ENCODE measurements around the gene BIN1.

DNA sequence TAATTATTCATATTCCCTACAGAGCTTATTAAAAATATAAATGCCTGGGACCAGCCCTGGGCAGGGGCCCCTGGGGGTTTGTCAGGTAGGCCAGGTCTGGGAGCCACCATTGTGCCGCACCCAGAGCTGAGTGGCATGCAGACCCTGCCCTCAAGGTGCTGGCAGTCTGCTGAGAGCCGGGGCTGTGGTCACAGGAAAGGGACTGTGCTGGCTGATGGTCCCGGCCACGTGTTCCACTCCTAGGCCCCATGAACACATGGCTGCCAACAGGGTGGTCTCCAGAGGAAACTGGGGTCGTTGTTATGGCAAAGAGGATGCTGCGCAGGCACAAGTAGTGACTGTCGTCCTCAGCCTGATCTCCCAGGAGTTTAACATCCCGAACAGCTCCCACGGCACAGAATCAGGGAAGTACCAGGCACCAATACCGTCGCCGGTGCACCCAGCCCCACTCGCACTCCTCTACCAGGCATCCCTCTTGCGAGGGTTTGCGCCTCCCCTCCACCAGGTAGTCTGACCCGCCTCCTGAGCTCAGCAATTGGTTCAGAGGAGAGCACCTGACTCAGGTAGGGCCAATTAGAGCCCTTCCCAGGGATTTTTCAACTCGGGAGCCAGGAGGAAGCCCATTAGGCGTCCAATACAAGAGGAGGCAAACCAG lies 39.2 kb upstream of the BIN1 start:
- TF ChIP-seq CTCF (IDR thresholded peaks at IDR 0.05) (no peak), POLR2AphosphoS5 (IDR thresholded peaks at IDR 0.05) (no peak), POLR2A (IDR thresholded peaks at IDR 0.05) (no peak), EP300 (IDR thresholded peaks at IDR 0.05) (no peak)

All from gastroesophageal sphincter (tissue), 3 donors.